B cell (primary cell): ENCODE data around the gene ZC3H18. TPM values are rescaled to one million over a fixed set of nuclear protein-coding genes. Genes with fewer than 3 reads are reported as not detected.

Experiments
- ATAC-seq: fragments of 200-7000 bp; cut with Tn5 transposase; one replicate; pipeline ENCODE4 v1.10.0; 2021; ENCODE audit warnings: low read depth, mild to moderate bottlenecking, moderate number of reproducible peaks, moderate library complexity
- CTCF ChIA-PET: fragments of 350-600 bp; sonication (Branson Sonifier 250); formaldehyde crosslinking; loops from one replicate; lab custom pipeline; 2021; ENCODE audit warnings: antibody characterized with exemption, inconsistent platforms; lab: Charles Lee
- POLR2A ChIA-PET: fragments of 350-600 bp; sonication (Branson Sonifier 250); formaldehyde crosslinking; loops from one replicate; lab custom pipeline; 2021; ENCODE audit warnings: antibody characterized with exemption; lab: Charles Lee
- DNase-seq: peaks from one replicate; pipeline ENCODE4 v3.0.0; 2013
- H2AFZ ChIP-seq: 2 replicates; pipeline ENCODE4 v1.6.1; 2012; ENCODE audit warnings: mild to moderate bottlenecking, low read depth, low read length; ENCODE audit not compliant: insufficient read depth, poor library complexity, severe bottlenecking
- H3K27ac ChIP-seq, 2 donors: 1 replicate in 1 of 2; 2 replicates in 1 of 2; pipeline ENCODE4 v1.5.1; 2012 to 2013; ENCODE audit warnings: low read length in 2 of 2, mild to moderate bottlenecking in 2 of 2, moderate library complexity in 1 of 2
- H3K27me3 ChIP-seq, 4 experiments: fragments of 200-600 bp in 1 of 4; sonication (generic) in 1 of 4; replicated peaks in 1 of 4; 1 replicate in 2 of 4; 2 replicates in 2 of 4; pipeline versions ENCODE4 v1.6.1 to v1.7.0; 2013 to 2016; ENCODE audit warnings: low read length in 3 of 4, mild to moderate bottlenecking in 2 of 4, mixed read lengths in 1 of 4, moderate library complexity in 1 of 4; ENCODE audit not compliant: insufficient read depth in 4 of 4, control insufficient read depth in 3 of 4; ENCODE audit errors: control extremely low read depth in 1 of 4
- H3K36me3 ChIP-seq, 2 experiments: replicated peaks in 1 of 2; 1 replicate in 1 of 2; 2 replicates in 1 of 2; pipeline versions ENCODE4 v1.6.1 to v1.7.1; 2013; ENCODE audit warnings: low read length in 1 of 2; ENCODE audit not compliant: insufficient read depth in 2 of 2, control insufficient read depth in 1 of 2; ENCODE audit errors: control extremely low read depth in 1 of 2, extremely low read depth in 1 of 2
- H3K4me1 ChIP-seq, 2 donors: fragments of 200-600 bp in 1 of 2; sonication (generic) in 1 of 2; 1 replicate in 1 of 2; 2 replicates in 1 of 2; pipeline versions ENCODE4 v1.5.1 to v1.6.1; 2013 to 2017; ENCODE audit warnings: low read length in 2 of 2; ENCODE audit not compliant: control insufficient read depth in 2 of 2, insufficient read depth in 2 of 2
- H3K4me2 ChIP-seq: replicated peaks from 2 replicates; pipeline ENCODE3; 2012; ENCODE audit warnings: mild to moderate bottlenecking, low read depth, low read length; ENCODE audit not compliant: poor library complexity, severe bottlenecking
- H3K4me3 ChIP-seq, 5 experiments: fragments of 200-600 bp in 1 of 5; sonication (generic) in 1 of 5; 1 replicate in 3 of 5; 2 replicates in 2 of 5; pipeline versions ENCODE4 v1.5.1 to v1.7.0; 2011 to 2016; ENCODE audit warnings: low read length in 4 of 5, mild to moderate bottlenecking in 4 of 5, low read depth in 2 of 5, control low read depth in 1 of 5, moderate library complexity in 1 of 5; ENCODE audit not compliant: insufficient read depth in 1 of 5; ENCODE audit errors: control extremely low read depth in 1 of 5, extremely low read depth in 1 of 5
- H3K79me2 ChIP-seq: fragments of 200-600 bp; sonication (generic); one replicate; pipeline ENCODE4 v1.6.0; 2016; ENCODE audit warnings: low read length; ENCODE audit not compliant: control insufficient read depth, insufficient read depth
- H3K9ac ChIP-seq: fragments of 200-600 bp; sonication (generic); 2 replicates; pipeline ENCODE4 v1.6.1; 2017; ENCODE audit warnings: mild to moderate bottlenecking, low read length, moderate library complexity
- H3K9me3 ChIP-seq, 3 donors: one replicate each; pipeline versions ENCODE4 v1.6.1 to v1.7.1; 2013; ENCODE audit warnings: low read length in 2 of 3; ENCODE audit not compliant: control insufficient read depth in 2 of 3, insufficient read depth in 1 of 3; ENCODE audit errors: control extremely low read depth in 1 of 3
- H4K20me1 ChIP-seq: 2 replicates; pipeline ENCODE4 v1.6.0; 2012; ENCODE audit warnings: mild to moderate bottlenecking, low read length; ENCODE audit not compliant: insufficient read depth, control insufficient read depth, poor library complexity, severe bottlenecking
- H3K27ac Mint-ChIP-seq: one replicate; pipeline ENCODE4 v1.8.0; 2021; ENCODE audit warnings: mixed read lengths
- H3K27me3 Mint-ChIP-seq: one replicate; pipeline ENCODE4 v1.8.0; 2021; ENCODE audit warnings: mixed read lengths
- H3K4me1 Mint-ChIP-seq: one replicate; pipeline ENCODE4 v1.8.0; 2021; ENCODE audit warnings: mixed read lengths
- H3K4me3 Mint-ChIP-seq: one replicate; pipeline ENCODE4 v1.8.0; 2021; ENCODE audit warnings: mixed read lengths
- H3K9me3 Mint-ChIP-seq: one replicate; pipeline ENCODE4 v1.8.0; 2022; ENCODE audit warnings: mixed read lengths; ENCODE audit not compliant: insufficient read depth
- EZH2 ChIP-seq: IDR thresholded peaks from 2 replicates; pipeline ENCODE4 v1.6.1; 2012; ENCODE audit warnings: borderline replicate concordance, low read depth, mild to moderate bottlenecking, moderate library complexity, low read length; ENCODE audit not compliant: insufficient read depth, poor library complexity, severe bottlenecking
- WGBS: methylation state at CpG from one replicate; pipeline ENCODE4 v1.1.5; 2013; ENCODE audit warnings: missing lambda C conversion rate; ENCODE audit not compliant: insufficient coverage; 5-methylcytosine and 5-hydroxymethylcytosine counted together
- intact Hi-C: fragments of 100-400 bp; cut with micrococcal nuclease; formaldehyde crosslinking; loops from one replicate; pipeline ENCODE4 v1.10.0; 2022
- polyA plus RNA-seq: library from polyadenylated mRNA; depleted of rRNA; stranded (reverse); fragments of >200 nt; gene quantifications from 2 replicates; pipeline ENCODE4 v1.2.3, GENCODE V29; 2012
- total RNA-seq, 2 donors: library from RNA; stranded (reverse); fragments of 120-200 nt in 1 of 2; gene quantifications; 1 replicate in 1 of 2; 2 replicates in 1 of 2; pipeline versions ENCODE4 v1.2.3 to v1.2.4, GENCODE V29; 2013 to 2022
- TF ChIP-seq, protein P1 (sequence below): fragments of 200-600 bp; IDR thresholded peaks from one replicate; pipeline ENCODE4 v1.8.0; 2022; ENCODE audit warnings: antibody characterized with exemption, mild to moderate bottlenecking

ZC3H18 gene
- total and polyA plus RNA-seq, 2 donors (not counting 1 experiment from before 2014, with no cell fraction given) = 40.4 to 74.2 TPM

DNA sequence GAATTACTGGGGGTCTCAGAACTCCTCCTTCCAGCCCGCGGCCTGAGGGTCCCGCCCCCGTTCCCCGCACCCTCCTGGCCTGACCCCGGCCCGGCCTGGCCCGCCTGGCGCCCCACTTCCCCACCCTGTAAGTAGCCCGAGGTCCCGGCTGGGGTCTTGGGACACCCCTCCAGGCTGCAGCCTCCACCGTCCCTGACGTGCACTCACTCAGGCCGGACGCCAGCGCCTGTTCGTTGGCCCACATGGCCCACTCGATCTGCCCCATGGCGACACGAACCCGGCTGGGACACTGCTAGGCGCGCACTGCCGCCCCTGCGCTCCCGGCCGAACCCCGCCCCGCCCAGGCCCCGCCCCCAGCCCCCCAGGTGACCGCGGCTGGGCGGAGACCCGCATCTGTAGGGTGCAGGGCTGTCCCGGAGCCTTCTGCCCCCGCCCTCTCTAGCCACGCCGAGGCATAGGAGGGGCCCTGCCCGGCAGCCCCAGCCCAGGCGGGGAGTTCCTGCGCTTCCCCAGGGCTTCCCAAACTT, 80.6 kb downstream of the ZC3H18 start, which contains the start of gene CYBA:
CYBA (minus strand) TSS at position 305 of the 527 bp plus-strand sequence; CDS start at position 265, 40 bp downstream.
- Histone ChIP-seq H3K4me1 (peaks cover 46 to 65% of the 10 kb centered on the region in 2 donors), H3K27ac (peak within 1 kb of the TSS; percentile 98 to 99), H3K36me3 (peaks cover 0 to 46% of the 10 kb centered on the region in 2 experiments), H3K9ac (peak within 1 kb of the TSS; percentile 92), H3K27me3 (no peaks in the 10 kb centered on the region), H3K9me3 (no peaks in the 10 kb centered on the region), H3K4me2 (peak within 1 kb of the TSS; percentile 99), H2AFZ (peak within 1 kb of the TSS; percentile 59), H3K4me3 (peak within 1 kb of the TSS; percentile 73 to 98 (median 92)), H3K79me2 (peaks cover 56% of the 10 kb centered on the region), H4K20me1 (peaks cover 55% of the 10 kb centered on the region)
- intact Hi-C loops = loop anchor here (1.0 kb wide), 9 partner anchors 12 to 520 kb away; partner anchors contain the start of genes CDH15, CTU2, IL17C and MVD
- H3K27ac Mint-ChIP-seq = peak within 1 kb of the TSS; percentile 98
- H3K4me1 Mint-ChIP-seq = peaks cover 43% of the 10 kb centered on the region
- DNase-seq (peak; percentile 92), ATAC-seq (peak; percentile 77)
- H3K4me3 Mint-ChIP-seq = peak within 1 kb of the TSS; percentile 96
- no peaks in the 10 kb centered on the region for H3K27me3 Mint-ChIP-seq
- under 1% methylated on average over 36 of the region's 41 CpGs for WGBS
- H3K9me3 Mint-ChIP-seq = no peaks in the 10 kb centered on the region
- TF ChIP-seq, protein P1, sequence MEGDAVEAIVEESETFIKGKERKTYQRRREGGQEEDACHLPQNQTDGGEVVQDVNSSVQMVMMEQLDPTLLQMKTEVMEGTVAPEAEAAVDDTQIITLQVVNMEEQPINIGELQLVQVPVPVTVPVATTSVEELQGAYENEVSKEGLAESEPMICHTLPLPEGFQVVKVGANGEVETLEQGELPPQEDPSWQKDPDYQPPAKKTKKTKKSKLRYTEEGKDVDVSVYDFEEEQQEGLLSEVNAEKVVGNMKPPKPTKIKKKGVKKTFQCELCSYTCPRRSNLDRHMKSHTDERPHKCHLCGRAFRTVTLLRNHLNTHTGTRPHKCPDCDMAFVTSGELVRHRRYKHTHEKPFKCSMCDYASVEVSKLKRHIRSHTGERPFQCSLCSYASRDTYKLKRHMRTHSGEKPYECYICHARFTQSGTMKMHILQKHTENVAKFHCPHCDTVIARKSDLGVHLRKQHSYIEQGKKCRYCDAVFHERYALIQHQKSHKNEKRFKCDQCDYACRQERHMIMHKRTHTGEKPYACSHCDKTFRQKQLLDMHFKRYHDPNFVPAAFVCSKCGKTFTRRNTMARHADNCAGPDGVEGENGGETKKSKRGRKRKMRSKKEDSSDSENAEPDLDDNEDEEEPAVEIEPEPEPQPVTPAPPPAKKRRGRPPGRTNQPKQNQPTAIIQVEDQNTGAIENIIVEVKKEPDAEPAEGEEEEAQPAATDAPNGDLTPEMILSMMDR = no peak
- no peak for TF ChIP-seq EZH2
- ChIA-PET CTCF (interaction anchor here (1.2 to 2.9 kb wide), 5 partner anchors 14 to 165 kb away, joined by 3 to 7 read pairs (median 4); no protein-coding TSS in a partner anchor), POLR2A (interaction anchor here (1.0 to 3.4 kb wide), 7 partner anchors 11 to 55 kb away, joined by 3 to 32 read pairs (median 6); partner anchors contain the start of genes IL17C and MVD)
